ENCODE results near the gene HS6ST3.

HS6ST3 gene

DNA sequence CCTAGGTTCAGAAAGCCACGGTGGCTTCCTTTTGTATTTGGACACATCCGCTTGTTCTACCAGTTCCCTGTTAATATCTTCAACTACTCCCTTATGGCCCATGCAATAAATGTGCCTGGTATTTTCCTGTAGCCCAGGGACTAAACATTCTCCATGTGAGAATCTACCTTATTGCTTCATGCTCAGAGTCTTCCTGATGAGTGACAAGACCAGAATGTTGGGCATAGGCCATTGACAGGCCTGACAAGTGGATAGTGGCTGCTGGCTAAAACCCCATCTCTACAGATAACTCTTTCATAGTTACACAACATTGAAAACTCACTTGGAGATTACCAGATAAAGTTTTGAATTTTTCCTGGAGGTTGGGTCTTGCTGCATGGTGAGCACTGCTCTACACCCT lies 449.9 kb downstream of the HS6ST3 start:
- no peaks in the 10 kb centered on the region for H3K27me3 ChIP-seq (ENCODE audit: insufficient read depth, low read length, poor library complexity)
- DNase-seq (no peak), ATAC-seq (ENCODE audit: insufficient read depth, low read depth) (no peak)
- H3K9me3 ChIP-seq (ENCODE audit: insufficient read depth, low read length, severe bottlenecking) = no peaks in the 10 kb centered on the region
- no peaks in the 10 kb centered on the region for H3K36me3 ChIP-seq (ENCODE audit: insufficient read depth, low read length)
- H3K4me2 ChIP-seq (ENCODE audit: insufficient read depth, low read length) = no peak overlapping the region
- H3K79me2 ChIP-seq (ENCODE audit: insufficient read depth, low read length) = no peaks in the 10 kb centered on the region
- no peaks in the 10 kb centered on the region for H3K4me1 ChIP-seq (ENCODE audit: insufficient read depth, low read length)
- no peak overlapping the region for H3K4me3 ChIP-seq (ENCODE audit: low read depth in 1 of 2, low read length in 2 of 2)
- H3K27ac ChIP-seq (ENCODE audit: low read length) = no peak overlapping the region
- TF ChIP-seq EZH2 (IDR thresholded peaks at IDR 0.05; ENCODE audit: borderline replicate concordance, low read depth, low read length, severe bottlenecking) = no peak
- TF ChIP-seq, protein P1, sequence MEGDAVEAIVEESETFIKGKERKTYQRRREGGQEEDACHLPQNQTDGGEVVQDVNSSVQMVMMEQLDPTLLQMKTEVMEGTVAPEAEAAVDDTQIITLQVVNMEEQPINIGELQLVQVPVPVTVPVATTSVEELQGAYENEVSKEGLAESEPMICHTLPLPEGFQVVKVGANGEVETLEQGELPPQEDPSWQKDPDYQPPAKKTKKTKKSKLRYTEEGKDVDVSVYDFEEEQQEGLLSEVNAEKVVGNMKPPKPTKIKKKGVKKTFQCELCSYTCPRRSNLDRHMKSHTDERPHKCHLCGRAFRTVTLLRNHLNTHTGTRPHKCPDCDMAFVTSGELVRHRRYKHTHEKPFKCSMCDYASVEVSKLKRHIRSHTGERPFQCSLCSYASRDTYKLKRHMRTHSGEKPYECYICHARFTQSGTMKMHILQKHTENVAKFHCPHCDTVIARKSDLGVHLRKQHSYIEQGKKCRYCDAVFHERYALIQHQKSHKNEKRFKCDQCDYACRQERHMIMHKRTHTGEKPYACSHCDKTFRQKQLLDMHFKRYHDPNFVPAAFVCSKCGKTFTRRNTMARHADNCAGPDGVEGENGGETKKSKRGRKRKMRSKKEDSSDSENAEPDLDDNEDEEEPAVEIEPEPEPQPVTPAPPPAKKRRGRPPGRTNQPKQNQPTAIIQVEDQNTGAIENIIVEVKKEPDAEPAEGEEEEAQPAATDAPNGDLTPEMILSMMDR (IDR thresholded peaks at IDR 0.05; ENCODE audit: borderline replicate concordance, extremely low read depth, low read length, poor library complexity, severe bottlenecking) = no peak
- H4K20me1 ChIP-seq (ENCODE audit: insufficient read depth, low read length) = no peaks in the 10 kb centered on the region
- H2AFZ ChIP-seq (ENCODE audit: low read depth, low read length) = no peak overlapping the region
- H3K9ac ChIP-seq (ENCODE audit: low read depth, low read length) = no peak overlapping the region

- Histone ChIP-seq H3K9ac (ENCODE audit: low read depth, low read length) (no peak overlapping the region), H2AFZ (ENCODE audit: low read depth, low read length) (no peak overlapping the region), H3K27ac (ENCODE audit: low read length) (no peak overlapping the region), H3K9me3 (ENCODE audit: insufficient read depth, low read length, severe bottlenecking) (no peaks in the 10 kb centered on the region), H3K4me3 (ENCODE audit: low read depth in 1 of 2, low read length in 2 of 2) (no peak overlapping the region), H4K20me1 (ENCODE audit: insufficient read depth, low read length) (no peaks in the 10 kb centered on the region), H3K4me1 (ENCODE audit: insufficient read depth, low read length) (no peaks in the 10 kb centered on the region), H3K36me3 (ENCODE audit: insufficient read depth, low read length) (no peaks in the 10 kb centered on the region), H3K27me3 (ENCODE audit: insufficient read depth, low read length, poor library complexity) (no peaks in the 10 kb centered on the region), H3K79me2 (ENCODE audit: insufficient read depth, low read length) (no peaks in the 10 kb centered on the region), H3K4me2 (ENCODE audit: insufficient read depth, low read length) (no peak overlapping the region)
- no peak for DNase-seq
- no peak for ATAC-seq (ENCODE audit: insufficient read depth, low read depth)
- TF ChIP-seq, protein P1 (IDR thresholded peaks at IDR 0.05; ENCODE audit: borderline replicate concordance, extremely low read depth, low read length, poor library complexity, severe bottlenecking) = no peak
- TF ChIP-seq EZH2 (IDR thresholded peaks at IDR 0.05; ENCODE audit: borderline replicate concordance, low read depth, low read length, severe bottlenecking) = no peak
These were observed 450.8 kb downstream of the HS6ST3 start for GRCh38 chr13:96540670-96541069.

DNA sequence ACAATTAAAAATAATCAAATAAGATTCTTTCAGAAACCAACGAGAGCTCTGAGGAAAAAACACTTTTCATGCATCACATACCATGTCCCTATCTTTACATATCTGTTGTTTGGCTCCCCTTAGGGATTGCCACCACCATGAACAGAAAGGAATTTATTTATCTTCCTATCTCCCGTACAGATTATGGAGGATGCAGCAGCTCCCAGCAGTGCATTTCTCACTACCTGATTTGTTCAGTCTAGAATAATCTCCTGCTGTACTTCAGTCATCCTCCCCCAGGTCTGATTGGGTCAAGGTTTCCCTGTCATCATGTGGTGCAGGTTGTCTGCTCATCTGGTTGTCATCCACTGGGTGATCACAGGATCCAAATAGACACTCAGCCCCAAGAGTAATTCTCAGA lies 453.1 kb downstream of the HS6ST3 start:
- Histone ChIP-seq H3K79me2 (ENCODE audit: insufficient read depth, low read length) (no peaks in the 10 kb centered on the region), H3K27ac (ENCODE audit: low read length) (no peak overlapping the region), H3K4me2 (ENCODE audit: insufficient read depth, low read length) (no peak overlapping the region), H4K20me1 (ENCODE audit: insufficient read depth, low read length) (no peaks in the 10 kb centered on the region), H3K9ac (ENCODE audit: low read depth, low read length) (no peak overlapping the region), H3K27me3 (ENCODE audit: insufficient read depth, low read length, poor library complexity) (no peaks in the 10 kb centered on the region), H3K4me3 (ENCODE audit: low read depth in 1 of 2, low read length in 2 of 2) (no peak overlapping the region), H3K36me3 (ENCODE audit: insufficient read depth, low read length) (no peaks in the 10 kb centered on the region), H3K9me3 (ENCODE audit: insufficient read depth, low read length, severe bottlenecking) (no peaks in the 10 kb centered on the region), H2AFZ (ENCODE audit: low read depth, low read length) (no peak overlapping the region), H3K4me1 (ENCODE audit: insufficient read depth, low read length) (no peaks in the 10 kb centered on the region)
- TF ChIP-seq EZH2 (IDR thresholded peaks at IDR 0.05; ENCODE audit: borderline replicate concordance, low read depth, low read length, severe bottlenecking) = no peak
- TF ChIP-seq, protein P1 (IDR thresholded peaks at IDR 0.05; ENCODE audit: borderline replicate concordance, extremely low read depth, low read length, poor library complexity, severe bottlenecking) = no peak
- ATAC-seq (ENCODE audit: insufficient read depth, low read depth) (no peak), DNase-seq (no peak)

GRCh38 chr13:96544957-96545356 lies 455.1 kb downstream of the HS6ST3 start:
- no peaks in the 10 kb centered on the region for H3K36me3 ChIP-seq (ENCODE audit: insufficient read depth, low read length)
- no peaks in the 10 kb centered on the region for H4K20me1 ChIP-seq (ENCODE audit: insufficient read depth, low read length)
- no peaks in the 10 kb centered on the region for H3K79me2 ChIP-seq (ENCODE audit: insufficient read depth, low read length)
- H3K27ac ChIP-seq (ENCODE audit: low read length) = no peak overlapping the region
- no peak overlapping the region for H3K4me2 ChIP-seq (ENCODE audit: insufficient read depth, low read length)
- H2AFZ ChIP-seq (ENCODE audit: low read depth, low read length) = no peak overlapping the region
- H3K9ac ChIP-seq (ENCODE audit: low read depth, low read length) = no peak overlapping the region
- H3K27me3 ChIP-seq (ENCODE audit: insufficient read depth, low read length, poor library complexity) = no peaks in the 10 kb centered on the region
- no peak overlapping the region for H3K4me3 ChIP-seq (ENCODE audit: low read depth in 1 of 2, low read length in 2 of 2)
- DNase-seq (no peak), ATAC-seq (ENCODE audit: insufficient read depth, low read depth) (no peak)
- no peaks in the 10 kb centered on the region for H3K9me3 ChIP-seq (ENCODE audit: insufficient read depth, low read length, severe bottlenecking)
- TF ChIP-seq, protein P1 (IDR thresholded peaks at IDR 0.05; ENCODE audit: borderline replicate concordance, extremely low read depth, low read length, poor library complexity, severe bottlenecking) = no peak
- TF ChIP-seq EZH2 (IDR thresholded peaks at IDR 0.05; ENCODE audit: borderline replicate concordance, low read depth, low read length, severe bottlenecking) = no peak
- no peaks in the 10 kb centered on the region for H3K4me1 ChIP-seq (ENCODE audit: insufficient read depth, low read length)

Data from DND-41 (cell line).